ENCODE data around the gene CDK11B.
"Not testable (repeated sequence)": the region's sequence is repeated elsewhere in the genome, so short reads cannot be mapped to it uniquely, and the experiment has no call there.

- not testable (repeated sequence) for TF ChIP-seq CTCF (conservative IDR thresholded peaks at IDR 0.05; ENCODE audit: low read depth in 2 of 2); EZH2 (IDR thresholded peaks at IDR 0.05; ENCODE audit: low read depth, unreplicated experiment); EZH2phosphoT487 (IDR thresholded peaks at IDR 0.05; ENCODE audit: unreplicated experiment); CREB1 (CRISPR knock-in tag; IDR thresholded peaks at IDR 0.05; ENCODE audit: low read depth); POLR2AphosphoS5 (IDR thresholded peaks at IDR 0.05; ENCODE audit: low read depth); NANOG (IDR thresholded peaks at IDR 0.05; ENCODE audit: borderline replicate concordance); JUNB (IDR thresholded peaks at IDR 0.05; ENCODE audit: unreplicated experiment); STAT1 (IDR thresholded peaks at IDR 0.05; ENCODE audit: unreplicated experiment); ZNF114 (CRISPR knock-in tag; IDR thresholded peaks at IDR 0.05); ZNF331 (CRISPR knock-in tag; IDR thresholded peaks at IDR 0.05; ENCODE audit: low read depth)
- TF ChIP-seq, protein P1, sequence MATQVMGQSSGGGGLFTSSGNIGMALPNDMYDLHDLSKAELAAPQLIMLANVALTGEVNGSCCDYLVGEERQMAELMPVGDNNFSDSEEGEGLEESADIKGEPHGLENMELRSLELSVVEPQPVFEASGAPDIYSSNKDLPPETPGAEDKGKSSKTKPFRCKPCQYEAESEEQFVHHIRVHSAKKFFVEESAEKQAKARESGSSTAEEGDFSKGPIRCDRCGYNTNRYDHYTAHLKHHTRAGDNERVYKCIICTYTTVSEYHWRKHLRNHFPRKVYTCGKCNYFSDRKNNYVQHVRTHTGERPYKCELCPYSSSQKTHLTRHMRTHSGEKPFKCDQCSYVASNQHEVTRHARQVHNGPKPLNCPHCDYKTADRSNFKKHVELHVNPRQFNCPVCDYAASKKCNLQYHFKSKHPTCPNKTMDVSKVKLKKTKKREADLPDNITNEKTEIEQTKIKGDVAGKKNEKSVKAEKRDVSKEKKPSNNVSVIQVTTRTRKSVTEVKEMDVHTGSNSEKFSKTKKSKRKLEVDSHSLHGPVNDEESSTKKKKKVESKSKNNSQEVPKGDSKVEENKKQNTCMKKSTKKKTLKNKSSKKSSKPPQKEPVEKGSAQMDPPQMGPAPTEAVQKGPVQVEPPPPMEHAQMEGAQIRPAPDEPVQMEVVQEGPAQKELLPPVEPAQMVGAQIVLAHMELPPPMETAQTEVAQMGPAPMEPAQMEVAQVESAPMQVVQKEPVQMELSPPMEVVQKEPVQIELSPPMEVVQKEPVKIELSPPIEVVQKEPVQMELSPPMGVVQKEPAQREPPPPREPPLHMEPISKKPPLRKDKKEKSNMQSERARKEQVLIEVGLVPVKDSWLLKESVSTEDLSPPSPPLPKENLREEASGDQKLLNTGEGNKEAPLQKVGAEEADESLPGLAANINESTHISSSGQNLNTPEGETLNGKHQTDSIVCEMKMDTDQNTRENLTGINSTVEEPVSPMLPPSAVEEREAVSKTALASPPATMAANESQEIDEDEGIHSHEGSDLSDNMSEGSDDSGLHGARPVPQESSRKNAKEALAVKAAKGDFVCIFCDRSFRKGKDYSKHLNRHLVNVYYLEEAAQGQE (IDR thresholded peaks at IDR 0.05; ENCODE audit: unreplicated experiment), result not testable (repeated sequence)
- TF ChIP-seq, protein P2, sequence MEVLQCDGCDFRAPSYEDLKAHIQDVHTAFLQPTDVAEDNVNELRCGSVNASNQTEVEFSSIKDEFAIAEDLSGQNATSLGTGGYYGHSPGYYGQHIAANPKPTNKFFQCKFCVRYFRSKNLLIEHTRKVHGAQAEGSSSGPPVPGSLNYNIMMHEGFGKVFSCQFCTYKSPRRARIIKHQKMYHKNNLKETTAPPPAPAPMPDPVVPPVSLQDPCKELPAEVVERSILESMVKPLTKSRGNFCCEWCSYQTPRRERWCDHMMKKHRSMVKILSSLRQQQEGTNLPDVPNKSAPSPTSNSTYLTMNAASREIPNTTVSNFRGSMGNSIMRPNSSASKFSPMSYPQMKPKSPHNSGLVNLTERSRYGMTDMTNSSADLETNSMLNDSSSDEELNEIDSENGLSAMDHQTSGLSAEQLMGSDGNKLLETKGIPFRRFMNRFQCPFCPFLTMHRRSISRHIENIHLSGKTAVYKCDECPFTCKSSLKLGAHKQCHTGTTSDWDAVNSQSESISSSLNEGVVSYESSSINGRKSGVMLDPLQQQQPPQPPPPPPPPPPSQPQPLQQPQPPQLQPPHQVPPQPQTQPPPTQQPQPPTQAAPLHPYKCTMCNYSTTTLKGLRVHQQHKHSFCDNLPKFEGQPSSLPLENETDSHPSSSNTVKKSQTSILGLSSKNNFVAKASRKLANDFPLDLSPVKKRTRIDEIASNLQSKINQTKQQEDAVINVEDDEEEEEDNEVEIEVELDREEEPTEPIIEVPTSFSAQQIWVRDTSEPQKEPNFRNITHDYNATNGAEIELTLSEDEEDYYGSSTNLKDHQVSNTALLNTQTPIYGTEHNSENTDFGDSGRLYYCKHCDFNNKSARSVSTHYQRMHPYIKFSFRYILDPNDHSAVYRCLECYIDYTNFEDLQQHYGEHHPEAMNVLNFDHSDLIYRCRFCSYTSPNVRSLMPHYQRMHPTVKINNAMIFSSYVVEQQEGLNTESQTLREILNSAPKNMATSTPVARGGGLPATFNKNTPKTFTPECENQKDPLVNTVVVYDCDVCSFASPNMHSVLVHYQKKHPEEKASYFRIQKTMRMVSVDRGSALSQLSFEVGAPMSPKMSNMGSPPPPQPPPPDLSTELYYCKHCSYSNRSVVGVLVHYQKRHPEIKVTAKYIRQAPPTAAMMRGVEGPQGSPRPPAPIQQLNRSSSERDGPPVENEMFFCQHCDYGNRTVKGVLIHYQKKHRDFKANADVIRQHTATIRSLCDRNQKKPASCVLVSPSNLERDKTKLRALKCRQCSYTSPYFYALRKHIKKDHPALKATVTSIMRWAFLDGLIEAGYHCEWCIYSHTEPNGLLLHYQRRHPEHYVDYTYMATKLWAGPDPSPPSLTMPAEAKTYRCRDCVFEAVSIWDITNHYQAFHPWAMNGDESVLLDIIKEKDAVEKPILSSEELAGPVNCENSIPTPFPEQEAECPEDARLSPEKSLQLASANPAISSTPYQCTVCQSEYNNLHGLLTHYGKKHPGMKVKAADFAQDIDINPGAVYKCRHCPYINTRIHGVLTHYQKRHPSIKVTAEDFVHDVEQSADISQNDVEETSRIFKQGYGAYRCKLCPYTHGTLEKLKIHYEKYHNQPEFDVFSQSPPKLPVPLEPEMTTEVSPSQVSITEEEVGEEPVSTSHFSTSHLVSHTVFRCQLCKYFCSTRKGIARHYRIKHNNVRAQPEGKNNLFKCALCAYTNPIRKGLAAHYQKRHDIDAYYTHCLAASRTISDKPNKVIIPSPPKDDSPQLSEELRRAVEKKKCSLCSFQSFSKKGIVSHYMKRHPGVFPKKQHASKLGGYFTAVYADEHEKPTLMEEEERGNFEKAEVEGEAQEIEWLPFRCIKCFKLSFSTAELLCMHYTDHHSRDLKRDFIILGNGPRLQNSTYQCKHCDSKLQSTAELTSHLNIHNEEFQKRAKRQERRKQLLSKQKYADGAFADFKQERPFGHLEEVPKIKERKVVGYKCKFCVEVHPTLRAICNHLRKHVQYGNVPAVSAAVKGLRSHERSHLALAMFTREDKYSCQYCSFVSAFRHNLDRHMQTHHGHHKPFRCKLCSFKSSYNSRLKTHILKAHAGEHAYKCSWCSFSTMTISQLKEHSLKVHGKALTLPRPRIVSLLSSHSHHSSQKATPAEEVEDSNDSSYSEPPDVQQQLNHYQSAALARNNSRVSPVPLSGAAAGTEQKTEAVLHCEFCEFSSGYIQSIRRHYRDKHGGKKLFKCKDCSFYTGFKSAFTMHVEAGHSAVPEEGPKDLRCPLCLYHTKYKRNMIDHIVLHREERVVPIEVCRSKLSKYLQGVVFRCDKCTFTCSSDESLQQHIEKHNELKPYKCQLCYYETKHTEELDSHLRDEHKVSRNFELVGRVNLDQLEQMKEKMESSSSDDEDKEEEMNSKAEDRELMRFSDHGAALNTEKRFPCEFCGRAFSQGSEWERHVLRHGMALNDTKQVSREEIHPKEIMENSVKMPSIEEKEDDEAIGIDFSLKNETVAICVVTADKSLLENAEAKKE (CRISPR knock-in tag; IDR thresholded peaks at IDR 0.05), result not testable (repeated sequence)
These were observed 11.1 kb downstream of the CDK11B start for GRCh38 chr1:1647567-1648241.
